HG02943 (cell line): ENCODE data around the gene TRAPPC2L.

ENCODE experiments used
- ATAC-seq: cut with Tn5 transposase; IDR thresholded peaks from one replicate; pipeline ENCODE4 v1.9.1; 2021; ENCODE audit warnings: mild to moderate bottlenecking, low read depth, moderate library complexity; ENCODE audit not compliant: unreplicated experiment

Gene TRAPPC2L

GRCh38 chr16:88903267-88903666 lies 46.3 kb downstream of the TRAPPC2L start:
- no peak for ATAC-seq

GRCh38 chr16:88904676-88905365 lies 47.9 kb downstream of the TRAPPC2L start:
- no peak for ATAC-seq

- ATAC-seq, result no peak
These were observed 48.6 kb downstream of the TRAPPC2L start for GRCh38 chr16:88905563-88905962.

- ATAC-seq, result no peak
These were observed 49.1 kb downstream of the TRAPPC2L start for GRCh38 chr16:88906020-88906419.

GRCh38 chr16:88906535-88907105 lies 49.7 kb downstream of the TRAPPC2L start:
- ATAC-seq, result no peak

- ATAC-seq, result no peak
These were observed 50.8 kb downstream of the TRAPPC2L start for GRCh38 chr16:88907768-88908167.

- no peak for ATAC-seq
These were observed 51.4 kb downstream of the TRAPPC2L start for GRCh38 chr16:88908307-88908706.

- no peak for ATAC-seq
These were observed 52.7 kb downstream of the TRAPPC2L start for GRCh38 chr16:88909431-88910210.

GRCh38 chr16:88910284-88911135 lies 53.6 kb downstream of the TRAPPC2L start:
- ATAC-seq, result no peak

GRCh38 chr16:88911136-88911945 lies 54.4 kb downstream of the TRAPPC2L start:
- ATAC-seq, result no peak

GRCh38 chr16:88911946-88912310 lies 55.0 kb downstream of the TRAPPC2L start:
- no peak for ATAC-seq
